Measurements from ENCODE around the gene TSACC.
A peak's percentile ranks its signal among the peaks of the same experiment; 100 is the strongest.

The TSACC gene

DNA sequence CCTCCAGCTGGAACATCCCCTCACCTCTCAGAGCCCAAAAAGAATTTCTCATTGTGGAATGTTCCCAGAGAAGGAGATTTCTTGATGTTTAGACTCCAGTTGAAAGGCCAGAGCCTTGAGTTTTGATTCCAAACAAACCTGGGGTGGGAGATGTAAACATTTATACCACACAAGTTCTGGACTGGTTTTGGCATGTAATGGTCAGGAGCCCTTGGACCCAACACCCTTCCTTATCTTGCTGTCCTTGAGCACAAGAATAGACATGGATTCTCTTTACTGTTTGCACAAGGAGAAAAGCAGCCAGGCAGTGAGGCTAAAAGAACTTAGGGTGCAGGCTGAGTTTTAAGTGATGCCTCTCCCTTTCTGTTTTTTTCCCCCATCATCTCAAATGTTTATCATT lies 35.2 kb downstream of the TSACC start:
- no peak for DNase-seq (ENCODE audit: low read depth in 2 of 2)

DNA sequence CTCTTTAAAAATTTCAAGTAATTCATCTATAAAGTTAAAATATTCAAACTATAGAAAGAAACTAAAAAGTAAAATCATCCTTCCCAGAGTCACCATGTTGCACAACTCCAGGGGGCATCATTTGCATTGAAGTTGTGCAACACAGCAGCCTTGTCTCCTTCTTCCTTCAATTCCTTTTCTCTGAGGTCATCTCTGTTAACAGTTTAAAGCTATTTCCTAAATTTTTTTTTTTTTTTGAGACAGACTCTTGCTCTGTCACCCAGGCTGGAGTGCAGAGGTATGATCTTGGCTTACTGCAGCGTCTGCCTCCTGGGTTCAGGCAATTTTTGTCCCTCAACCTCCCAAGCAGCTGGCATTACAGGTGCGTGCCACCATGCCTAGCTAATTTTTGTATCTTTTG lies 37.8 kb downstream of the TSACC start:
- DNase-seq (ENCODE audit: low read depth in 2 of 2) = no peak

DNA sequence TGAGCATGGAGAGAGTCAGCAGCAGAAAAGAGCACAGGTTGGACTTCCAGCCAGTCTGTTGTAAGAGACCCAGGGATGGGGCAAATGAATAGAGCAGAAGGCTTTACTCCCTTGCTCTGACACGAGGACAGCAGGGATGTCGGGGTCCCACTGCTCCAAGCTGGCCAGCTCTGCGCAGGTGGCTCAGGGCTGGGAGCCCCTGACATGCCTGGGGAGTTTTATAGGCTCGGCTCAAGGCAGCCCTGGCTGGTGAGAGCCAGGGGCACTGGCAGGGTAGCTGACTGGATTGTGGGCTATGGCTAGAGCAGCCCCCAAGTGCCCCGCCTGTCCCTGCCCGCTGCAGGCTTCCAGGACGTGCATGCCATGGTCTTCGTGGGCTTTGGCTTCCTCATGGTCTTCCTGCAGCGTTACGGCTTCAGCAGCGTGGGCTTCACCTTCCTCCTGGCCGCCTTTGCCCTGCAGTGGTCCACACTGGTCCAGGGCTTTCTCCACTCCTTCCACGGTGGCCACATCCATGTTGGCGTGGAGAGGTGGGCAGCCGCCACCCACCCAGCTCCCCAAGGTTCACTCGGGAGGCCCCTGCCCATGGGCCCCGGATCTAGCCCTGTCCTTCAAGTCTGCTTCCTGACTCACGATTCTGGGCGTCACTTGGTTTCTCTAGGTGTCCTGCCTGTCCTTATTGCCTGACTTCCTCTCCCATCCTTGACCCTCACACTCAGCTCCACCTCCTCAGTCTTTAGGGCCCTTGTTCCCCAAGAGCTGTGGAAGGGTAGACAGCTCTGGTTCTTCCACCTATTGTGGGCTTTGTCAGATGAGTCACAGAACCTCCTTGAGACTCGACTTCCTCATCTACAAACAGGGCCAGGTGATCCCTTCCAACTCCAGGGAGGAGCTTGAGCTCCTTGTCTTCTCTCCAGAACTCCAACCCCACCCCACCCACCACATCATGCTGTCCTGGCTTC lies 38.9 kb downstream of the TSACC start:
- no peak for DNase-seq (ENCODE audit: low read depth in 2 of 2)

DNA sequence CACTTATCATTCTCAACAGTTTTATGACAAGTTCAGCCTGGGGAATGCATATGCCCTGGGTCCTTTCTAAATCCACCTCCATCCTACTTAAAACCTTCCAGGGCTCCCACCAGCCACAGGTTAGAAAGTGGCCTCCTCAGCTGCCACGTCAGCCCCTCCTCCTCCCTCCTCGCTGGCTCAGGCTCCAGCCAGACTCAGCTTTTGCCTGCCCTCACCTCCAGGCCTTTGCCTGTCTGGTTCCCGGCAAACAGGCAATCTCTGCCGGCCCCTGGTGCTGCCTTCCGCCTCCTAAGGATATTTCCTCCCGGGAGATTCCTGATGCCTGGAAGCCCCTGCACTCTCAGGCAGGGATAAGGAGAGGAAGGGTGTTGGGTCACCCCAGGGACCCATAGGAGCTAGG lies 40.2 kb downstream of the TSACC start:
- no peak for DNase-seq (ENCODE audit: low read depth in 2 of 2)

DNA sequence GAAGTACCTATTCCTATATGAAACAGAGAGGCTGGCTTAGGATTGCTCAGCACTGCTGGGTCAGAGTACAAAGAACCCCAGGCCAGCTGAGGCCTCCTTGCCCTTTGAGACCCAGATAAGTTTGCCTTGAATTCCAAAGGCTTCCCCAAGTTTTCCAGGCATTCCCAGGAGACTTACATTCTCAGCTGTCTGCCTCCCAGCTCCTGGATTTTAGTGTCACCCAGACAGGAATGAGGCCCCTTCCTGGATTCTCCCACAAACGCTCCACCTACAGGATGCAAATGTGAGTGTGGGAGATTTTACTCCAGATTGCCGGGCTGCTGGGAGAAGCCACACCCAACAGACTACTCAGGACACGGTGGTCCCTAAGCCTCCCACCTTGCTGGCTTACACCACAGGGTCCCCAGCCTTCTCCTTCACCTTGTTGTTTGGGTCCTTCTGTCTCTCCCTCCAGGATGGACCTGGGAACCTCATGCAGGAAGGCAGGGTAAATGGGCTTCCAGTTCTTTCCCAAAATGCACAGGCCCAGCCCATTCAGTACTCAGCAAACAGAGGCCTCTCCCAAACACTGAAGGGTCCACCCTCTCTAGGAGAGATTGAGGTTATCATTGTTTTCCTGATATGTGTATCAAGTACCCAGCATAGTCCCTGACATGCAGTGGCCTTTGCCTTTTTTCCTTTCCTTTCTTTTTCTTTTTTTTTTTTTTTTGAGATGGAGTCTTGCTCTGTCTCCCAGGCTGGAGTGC lies 41.3 kb downstream of the TSACC start:
- DNase-seq (ENCODE audit: low read depth in 2 of 2) = no peak

DNA sequence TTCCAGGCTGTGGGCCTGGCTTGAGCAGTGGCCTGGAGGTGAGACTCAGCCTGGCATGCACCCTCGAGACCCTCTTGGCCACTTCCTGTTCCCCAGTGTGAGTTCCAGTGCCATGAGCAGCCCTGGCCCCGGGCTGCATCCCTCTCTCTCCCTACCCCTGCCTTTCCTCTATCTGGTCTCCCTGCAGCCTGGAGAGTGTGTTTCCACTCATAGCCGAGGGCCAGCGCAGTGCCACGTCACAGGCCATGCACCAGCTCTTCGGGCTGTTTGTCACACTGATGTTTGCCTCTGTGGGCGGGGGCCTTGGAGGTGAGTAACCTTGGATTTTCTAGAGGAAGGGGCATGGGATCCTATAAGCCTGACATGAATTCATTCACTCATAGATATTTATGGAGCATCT lies 44.2 kb downstream of the TSACC start:
- DNase-seq (ENCODE audit: low read depth in 2 of 2) = no peak

DNA sequence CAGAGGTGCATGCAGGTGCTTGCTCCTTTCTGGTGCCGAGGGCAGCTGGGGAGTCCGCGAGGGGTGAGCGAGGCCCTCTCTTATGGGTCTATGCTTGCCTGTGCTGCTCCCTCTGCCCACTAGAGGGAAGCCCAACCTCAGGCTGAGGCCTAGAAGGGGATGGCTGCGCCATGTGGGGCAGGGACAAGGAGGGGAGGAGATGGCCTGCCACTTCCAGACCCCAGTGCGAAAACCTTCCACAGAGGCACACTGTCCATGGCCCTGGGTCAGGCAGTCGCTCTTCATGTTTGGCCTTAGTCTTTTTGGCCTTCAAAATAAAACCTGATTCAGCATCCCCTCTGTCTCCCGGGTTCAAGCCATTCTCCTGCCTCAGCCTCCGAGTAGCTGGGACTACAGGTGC lies 44.7 kb downstream of the TSACC start:
- DNase-seq (ENCODE audit: low read depth in 2 of 2) = peak; percentile 34 to 51

DNA sequence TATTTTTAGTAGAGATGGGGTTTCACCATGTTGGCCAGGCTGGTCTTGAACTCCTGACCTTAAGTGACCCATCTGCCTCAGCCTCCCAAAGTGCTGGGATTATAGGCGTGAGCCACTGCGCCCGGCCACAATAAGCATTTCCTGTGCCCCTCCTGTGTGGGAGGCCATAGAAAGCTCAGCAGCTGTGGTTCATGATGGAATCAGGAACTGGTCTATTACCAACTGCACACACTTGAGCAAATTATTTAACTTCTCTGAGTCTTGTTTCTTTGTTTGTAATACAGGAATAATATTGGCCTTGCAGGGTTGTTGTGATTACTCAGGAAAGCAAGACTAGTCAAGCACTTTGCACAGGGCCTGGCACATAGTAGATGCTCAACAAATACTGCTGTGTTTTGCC lies 45.7 kb downstream of the TSACC start:
- no peak for DNase-seq (ENCODE audit: low read depth in 2 of 2)

DNA sequence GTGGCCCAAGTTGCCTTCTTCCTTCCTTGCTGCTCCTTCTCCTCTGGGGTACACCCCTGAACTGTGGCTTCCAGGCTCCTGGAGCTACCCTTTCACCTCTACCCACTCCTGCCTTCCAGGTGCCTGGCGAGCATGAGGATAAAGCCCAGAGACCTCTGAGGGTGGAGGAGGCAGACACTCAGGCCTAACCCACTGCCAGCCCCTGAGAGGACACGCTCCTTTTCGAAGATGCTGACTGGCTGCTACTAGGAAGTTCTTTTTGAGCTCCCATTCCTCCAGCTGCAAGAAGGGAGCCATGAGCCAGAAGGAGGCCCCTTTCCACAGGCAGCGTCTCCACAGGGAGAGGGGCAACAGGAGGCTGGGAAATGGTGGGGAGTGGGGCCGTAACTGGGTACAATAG lies 46.3 kb downstream of the TSACC start:
- no peak for DNase-seq (ENCODE audit: low read depth in 2 of 2)

DNA sequence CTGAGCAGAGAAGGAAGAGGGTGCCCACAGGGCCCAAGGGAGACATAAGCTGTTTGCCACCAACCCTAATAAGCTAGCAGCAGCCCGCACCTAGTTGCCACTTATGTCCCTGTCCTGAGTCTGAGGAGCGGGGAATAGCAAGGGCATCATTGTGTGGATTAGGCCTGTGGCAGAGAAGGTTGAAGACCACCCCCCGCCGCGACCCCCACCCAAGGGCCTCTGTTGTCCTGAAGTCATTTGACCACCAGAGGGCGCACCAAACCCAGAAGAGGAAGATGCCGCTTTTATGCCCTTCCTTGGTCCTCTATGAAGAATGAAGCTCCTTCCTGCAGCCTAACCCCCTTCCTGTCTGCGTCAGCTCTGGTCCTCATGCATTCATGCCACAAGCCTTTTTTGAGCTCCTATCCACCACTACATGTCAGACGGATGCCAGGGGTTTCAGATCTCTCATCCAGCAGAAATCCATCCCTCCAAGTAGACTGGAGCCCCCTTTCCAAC lies 47.3 kb downstream of the TSACC start:
- DNase-seq (ENCODE audit: low read depth in 2 of 2) = peak; percentile 63 to 69

DNA sequence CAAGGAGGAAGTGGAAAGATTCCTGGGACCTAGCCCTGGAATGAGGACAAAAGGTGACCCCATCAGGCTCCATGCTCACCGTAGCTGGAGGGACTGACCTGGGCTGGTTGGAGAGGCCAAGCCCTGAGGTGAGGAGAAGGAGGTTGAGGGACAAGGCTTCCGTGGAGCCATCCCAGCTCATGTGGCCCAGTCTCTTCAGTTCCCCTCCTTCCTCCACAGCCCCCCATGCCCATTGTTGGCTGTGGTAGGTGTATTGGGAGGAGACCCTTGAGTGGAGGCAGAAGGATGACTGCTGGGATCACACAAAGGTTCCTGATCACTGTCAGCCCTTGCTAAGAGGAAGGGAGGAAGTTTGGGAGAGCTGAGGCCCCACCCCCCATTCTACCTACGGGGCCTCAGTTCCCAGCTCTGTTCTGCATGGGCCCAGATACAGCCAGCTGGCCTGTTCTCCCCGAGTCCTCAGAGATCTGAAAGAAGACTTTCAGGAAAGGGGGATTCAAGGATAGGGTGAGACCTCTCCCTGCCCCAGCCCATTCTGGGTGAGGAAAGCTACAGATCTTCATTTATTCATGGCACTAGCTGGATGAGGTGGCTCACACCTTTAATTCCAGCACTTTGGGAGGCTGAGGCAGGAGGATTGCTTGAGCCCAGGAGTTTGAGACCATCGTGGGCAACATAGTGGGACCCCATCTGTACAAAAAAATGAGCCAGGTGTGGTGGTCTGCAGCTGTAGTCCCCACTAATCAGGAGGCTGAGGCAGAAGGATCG lies 48.0 kb downstream of the TSACC start:
- DNase-seq (ENCODE audit: low read depth in 2 of 2) = no peak

DNA sequence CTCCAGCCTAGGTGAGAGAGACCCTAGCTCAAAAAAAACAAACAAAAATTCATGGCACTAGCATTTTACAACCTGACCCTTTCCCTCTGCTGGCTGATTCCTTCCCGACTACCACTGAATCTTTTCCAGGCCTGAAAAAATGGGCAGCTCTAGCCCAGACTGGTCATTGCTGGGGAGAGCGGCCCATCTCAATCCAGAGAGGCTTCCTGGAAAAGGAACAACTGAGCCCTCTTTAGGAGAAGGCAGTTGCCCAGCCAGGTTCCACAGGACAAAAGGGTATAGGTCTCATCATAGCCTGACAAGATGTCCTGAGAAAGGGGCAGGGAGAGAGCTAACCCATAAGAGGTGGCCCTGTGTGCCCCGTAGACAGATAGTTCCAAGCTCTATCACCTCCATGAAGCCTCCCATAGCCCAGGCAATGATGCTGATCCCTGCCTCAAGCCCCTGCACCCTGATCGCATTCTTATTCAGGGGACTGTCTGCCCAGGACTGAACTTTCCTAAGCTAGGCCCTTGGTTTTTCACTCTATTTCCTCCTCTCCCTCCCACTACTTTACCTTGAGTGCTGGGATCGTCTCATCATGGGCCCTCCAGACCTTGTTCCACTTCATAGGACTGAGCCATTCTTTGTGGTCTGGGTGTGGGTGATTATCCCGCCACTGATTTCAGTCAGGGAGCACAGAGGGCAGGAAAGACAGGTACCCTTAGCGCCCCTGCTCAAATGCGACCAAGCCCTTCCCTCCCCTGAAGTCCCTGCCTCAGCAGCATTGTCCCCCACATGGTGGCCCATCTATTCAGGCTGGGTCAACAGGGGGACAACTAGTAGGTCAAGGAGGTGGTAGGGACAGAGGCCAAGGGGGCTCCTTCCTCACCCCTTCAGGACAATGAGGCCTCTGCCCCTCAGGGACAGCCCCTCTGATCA lies 48.9 kb downstream of the TSACC start:
- no peak for DNase-seq (ENCODE audit: low read depth in 2 of 2)

DNA sequence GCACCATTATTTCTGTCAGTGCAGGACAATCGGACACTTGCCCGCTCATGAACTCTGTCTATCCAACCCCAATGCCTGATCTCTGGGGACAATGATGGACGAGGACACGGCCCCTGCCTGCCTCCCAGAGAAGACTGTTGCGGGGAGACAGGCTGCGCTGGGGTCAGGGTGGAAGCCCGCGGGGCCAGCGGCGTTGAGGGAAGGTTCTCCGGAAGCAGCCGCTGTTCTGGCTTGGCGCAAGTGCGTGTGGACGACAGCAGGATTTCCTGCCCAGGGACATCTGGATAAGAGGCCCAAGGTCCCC lies 49.5 kb downstream of the TSACC start:
- DNase-seq (ENCODE audit: low read depth in 2 of 2) = no peak

DNA sequence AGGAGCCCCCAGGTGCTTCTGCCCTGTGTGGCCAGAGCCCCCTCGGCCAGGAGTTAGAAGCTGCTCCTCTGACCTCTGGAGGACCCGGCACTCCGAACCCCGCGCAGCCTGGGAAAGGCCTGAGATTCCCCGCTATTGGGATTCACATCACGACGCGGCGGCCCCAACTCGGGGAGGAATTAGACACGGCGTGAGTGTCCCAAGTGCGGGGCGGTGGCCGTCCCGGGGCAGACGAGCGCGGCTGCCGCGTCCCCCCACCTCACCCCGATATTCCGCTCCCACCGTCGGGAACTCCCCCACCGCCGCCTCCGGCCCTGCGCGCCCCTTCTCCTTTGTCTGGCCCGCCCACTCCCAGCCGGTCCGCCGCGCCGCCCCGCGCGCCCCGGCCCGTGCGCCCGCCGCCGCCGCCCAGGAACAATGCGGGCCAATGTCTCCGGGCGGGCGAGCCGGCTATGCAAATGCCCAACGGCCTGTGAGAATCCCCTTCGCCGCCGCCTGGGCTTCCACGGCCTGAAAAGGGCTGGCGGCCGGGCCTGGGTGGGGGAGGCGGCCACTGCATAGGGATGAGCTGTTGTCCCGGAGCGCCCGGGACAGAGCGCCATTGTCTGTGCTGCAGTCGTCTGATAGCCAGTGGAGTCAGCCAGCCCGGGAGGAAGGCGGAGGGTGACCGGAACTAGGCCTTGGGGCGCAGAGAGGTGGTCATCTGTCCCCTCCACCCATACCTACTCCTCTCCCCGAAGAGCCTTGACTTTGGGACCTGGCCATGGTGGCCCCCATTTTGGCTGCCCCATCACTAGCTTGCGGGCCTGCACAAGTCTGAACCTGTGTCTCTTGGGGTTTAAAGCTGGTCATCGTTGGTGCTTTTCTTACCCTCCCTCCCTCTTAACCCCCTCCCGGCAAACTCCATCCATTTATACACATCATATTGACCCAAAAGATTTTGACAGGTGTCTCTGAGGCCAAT lies 50.1 kb downstream of the TSACC start:
- no peak for DNase-seq (ENCODE audit: low read depth in 2 of 2)

DNA sequence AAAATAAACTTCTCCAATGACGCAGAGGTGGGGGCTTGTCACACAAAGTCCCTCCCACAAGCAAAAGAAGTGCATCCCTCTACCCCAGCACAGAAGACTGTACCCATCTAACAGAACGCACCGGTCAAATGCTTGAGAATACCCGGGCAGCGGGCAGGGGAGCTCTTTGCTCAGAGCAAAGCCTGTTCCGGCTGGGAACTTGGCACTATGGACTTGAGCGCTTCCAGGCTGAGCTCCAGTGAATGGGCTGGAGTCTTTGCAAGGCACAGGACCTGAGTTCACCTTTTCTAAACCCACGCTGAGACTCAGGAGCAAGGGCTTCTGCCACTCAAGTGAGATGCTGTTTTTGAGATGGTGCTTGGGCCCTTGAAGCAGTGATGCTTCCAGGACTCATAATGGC lies 51.0 kb downstream of the TSACC start:
- DNase-seq (ENCODE audit: low read depth in 2 of 2) = no peak

DNA sequence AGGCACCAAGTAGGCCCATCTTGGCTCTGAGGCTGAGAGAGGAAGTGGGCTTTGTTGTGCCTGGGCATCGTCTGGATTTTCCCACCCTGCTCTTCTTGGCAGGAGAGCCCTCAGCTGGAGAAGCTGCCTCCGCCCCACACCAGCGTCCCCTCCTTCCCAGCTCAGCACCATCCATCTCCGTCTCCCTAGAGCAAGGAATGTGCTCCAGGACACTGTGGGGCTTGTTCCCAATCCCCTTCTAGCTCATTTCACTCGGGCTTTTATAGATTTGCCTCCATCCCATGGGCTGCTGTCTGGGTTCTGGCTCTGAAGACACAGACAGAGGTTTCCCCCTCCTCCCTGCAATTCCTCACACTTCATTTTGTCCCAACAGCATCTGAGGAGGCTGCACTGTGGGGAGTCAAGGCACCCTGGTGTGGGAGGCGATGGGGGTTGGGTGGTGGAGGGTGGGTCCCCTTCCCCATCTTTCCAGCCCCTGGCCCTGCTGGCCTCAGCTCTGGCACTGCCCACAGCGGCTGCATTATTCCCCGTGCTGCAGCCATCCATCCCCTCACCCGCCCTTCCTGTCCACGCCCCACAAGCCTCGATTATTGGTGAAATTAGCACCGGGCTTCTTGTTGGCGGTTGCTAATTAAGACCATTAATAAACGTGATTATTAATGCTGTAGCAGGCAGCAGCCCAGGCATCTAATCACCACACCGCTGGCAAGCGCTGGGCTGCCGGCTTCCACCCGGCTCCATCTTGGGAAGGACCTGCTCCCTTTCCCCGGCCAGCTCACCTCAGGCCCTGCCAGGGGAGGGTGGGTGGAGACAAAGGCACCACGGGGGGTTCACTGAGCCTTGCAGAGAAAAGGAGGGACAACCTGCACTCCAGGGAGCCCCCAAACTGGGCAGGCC lies 52.4 kb downstream of the TSACC start:
- DNase-seq (ENCODE audit: low read depth in 2 of 2) = no peak

DNA sequence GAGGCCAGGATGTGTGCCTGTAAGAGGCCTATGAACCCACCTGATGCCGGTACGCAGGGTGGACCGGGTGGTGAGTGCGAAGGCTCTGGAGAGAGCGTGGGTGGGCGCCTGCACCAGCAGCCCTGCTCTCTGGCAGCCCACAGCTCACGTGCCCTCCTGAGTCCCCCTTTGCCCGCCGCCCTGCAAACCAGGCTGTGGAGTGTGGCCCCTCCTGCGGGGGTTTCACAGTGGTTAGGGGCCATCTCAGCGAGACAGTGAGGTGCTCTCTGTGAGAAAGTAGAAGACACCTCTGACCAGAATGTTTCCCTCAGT lies 53.0 kb downstream of the TSACC start:
- DNase-seq (ENCODE audit: low read depth in 2 of 2) = no peak

DNA sequence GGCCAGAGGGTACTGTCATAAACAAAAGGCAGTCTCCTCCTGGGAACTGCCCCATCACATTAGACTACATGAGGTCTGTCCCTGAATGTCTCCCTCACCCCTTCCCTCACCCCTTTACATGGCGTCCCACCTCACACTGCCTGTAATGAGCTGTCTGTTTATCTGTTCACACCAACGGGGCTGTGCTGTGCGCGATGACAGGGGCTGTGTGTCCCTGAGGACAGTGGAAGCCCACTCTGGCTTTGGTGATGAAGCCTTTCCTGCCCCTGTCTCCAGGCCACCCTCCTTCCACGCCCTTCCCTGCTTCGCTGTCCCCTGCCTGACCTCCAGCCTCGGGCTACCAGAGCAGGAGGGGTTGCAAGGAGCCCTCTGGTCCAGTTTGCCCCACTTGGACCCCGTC lies 53.4 kb downstream of the TSACC start:
- DNase-seq (ENCODE audit: low read depth in 2 of 2) = no peak

DNA sequence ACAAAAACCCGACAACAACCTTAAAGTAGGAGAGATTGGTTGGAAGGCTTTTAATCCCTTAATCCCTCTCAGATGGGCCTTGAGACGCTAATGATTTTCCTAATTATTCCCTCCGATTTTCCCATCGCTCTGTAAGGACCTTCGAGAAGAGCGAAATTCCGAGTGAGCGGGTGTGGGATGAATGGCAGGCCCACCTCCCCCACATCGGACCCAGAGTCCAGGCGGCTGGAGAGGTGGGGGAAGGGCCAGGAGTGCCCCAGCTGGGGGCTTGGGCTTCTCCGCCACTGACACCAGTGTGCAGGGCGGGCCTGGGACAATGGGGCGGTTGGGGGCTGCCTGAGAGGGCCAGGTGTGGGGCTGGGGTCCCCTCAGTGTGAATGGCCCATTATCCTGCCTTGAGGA lies 54.1 kb downstream of the TSACC start:
- DNase-seq (ENCODE audit: low read depth in 2 of 2) = no peak
